Pulmonary artery endothelial cell (primary cell): ENCODE measurements around the gene DDO. TPM values are rescaled to one million over a fixed set of nuclear protein-coding genes. Genes with fewer than 3 reads are reported as not detected.

Source experiments
- DNase-seq: peaks from one replicate; pipeline ENCODE4 v3.0.0-alpha.2; 2011; ENCODE audit warnings: low read depth, low spot score
- total RNA-seq: library from RNA; depleted of rRNA; stranded (reverse); fragments of >200 nt; gene quantifications from 2 replicates; pipeline ENCODE4 v1.2.3, GENCODE V29; 2014

The DDO gene
- total RNA-seq, 1 donor from 2014 or later: 0.53 TPM

DNA sequence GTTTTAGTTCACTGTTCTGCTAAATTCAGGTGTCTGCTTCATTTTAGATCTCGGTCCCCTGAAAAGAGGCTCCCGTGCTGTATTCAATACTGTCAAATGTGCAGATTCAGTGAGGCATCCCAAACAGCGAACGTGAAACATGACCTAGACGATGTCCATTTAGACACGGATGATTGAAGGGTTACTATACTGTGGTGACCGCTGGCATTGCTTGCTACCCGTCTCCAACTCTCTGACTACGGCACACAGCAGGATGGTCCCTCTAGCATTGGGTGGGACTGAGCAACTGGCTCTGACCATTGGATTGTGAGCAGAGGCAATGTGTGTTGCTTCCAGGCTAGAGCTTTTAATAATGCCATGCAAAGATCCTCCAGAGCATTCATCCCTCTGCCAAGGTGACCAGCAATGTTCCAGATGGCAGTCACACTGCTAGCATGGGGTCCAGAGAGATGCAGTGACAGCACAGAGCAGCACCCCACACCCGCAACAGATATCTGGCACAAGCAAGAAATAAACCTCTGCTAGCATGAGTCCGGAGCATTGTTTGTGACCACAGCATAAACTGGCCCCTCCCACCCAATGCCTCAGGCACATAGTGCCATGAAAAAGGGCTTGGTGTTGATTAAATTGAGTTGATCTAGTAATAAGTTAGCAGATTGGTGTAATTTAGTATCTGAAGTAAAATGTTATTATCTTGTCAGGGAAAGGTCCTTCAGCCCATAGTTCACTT lies 66.2 kb downstream of the DDO start:
- no peak for DNase-seq

DNA sequence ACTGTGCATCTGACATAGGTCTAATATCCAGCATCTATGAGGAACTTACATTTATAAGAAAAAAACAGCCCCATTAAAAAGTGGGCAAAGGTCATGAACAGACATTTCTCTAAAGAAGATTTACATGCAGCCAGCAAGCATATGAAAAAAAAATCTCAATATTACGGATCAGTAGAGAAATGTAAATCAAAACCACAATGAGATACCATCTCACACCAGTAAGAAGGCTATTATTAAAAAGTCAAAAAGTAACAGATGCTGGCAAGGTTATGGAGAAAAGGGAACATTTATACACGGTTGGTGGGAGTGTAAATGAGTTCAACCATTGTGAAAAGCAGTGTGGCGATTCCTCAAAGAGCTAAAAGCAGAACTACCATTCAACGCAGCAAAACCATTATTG lies 70.3 kb downstream of the DDO start:
- DNase-seq: no peak

DNA sequence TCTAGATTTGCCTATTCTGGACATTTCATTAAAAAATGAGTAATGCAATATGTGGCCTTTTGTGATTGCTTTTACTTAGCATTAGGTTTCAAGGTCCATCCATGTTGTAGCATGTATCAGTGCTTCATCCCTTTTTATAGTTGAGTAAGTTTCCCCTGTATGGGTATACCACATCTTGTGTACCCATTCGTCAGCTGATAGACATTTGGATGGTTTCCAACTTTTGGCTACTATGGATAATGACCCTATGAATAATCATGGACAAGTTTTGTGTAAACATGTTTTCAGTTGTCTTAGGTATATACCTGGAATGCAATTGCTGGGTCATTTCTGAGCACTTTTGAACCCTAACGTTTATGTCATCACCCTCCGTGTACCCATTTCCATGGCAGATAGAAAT lies 72.6 kb downstream of the DDO start:
- DNase-seq: no peak

Other genes with a start within 250 kb of the DDO start
- gene WASF1, start 235.9 kb downstream of the DDO start, total RNA-seq: 5.7 and 10.2 TPM in 2 replicates
- 25.2 and 35.9 TPM in 2 replicates for gene CDC40, start 235.1 kb downstream of the DDO start, total RNA-seq
- not detected in 2 replicates for gene METTL24, start 57.2 kb downstream of the DDO start, total RNA-seq
- gene SLC22A16, start 61.0 kb upstream of the DDO start, total RNA-seq: not detected in 2 replicates